ENCODE data around the gene NAP1L5. TPM values are rescaled to one million over a fixed set of nuclear protein-coding genes. Genes with fewer than 3 reads are reported as not detected.

NAP1L5 gene
- total and polyA plus RNA-seq, 2 experiments from 2014 or later, result 2.0 to 2.4 TPM

DNA sequence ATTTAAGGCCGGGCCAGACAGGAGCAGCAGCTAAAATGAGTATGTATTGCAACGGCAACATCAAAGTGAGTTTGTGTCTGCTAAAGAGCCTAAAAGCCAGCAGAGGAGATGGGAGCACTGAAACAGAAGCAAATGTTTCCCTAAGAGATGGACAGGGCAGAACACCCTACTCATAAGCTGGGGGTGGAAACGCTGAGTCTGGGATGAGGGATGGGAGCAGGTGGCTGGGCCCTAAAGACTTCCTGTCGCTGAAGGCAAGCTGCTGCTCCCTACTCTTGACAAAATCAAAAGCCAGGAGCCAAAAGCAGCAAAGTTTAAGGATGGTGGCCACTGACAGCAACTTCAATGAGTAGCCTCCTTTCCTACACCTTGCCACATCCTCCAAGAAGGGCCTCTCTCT, 40.6 kb upstream of the NAP1L5 start:
- DNase-seq (ENCODE audit: low spot score), result no peak
- no peak overlapping the region for H2AFZ ChIP-seq
- no peaks in the 10 kb centered on the region for H3K27me3 ChIP-seq (ENCODE audit: insufficient read depth)
- H3K4me3 ChIP-seq, result no peak overlapping the region
- TF ChIP-seq, protein P1, sequence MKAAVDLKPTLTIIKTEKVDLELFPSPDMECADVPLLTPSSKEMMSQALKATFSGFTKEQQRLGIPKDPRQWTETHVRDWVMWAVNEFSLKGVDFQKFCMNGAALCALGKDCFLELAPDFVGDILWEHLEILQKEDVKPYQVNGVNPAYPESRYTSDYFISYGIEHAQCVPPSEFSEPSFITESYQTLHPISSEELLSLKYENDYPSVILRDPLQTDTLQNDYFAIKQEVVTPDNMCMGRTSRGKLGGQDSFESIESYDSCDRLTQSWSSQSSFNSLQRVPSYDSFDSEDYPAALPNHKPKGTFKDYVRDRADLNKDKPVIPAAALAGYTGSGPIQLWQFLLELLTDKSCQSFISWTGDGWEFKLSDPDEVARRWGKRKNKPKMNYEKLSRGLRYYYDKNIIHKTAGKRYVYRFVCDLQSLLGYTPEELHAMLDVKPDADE (IDR thresholded peaks at IDR 0.05), result no peak
- TF ChIP-seq EZH2 (IDR thresholded peaks at IDR 0.05; ENCODE audit: low read depth, unreplicated experiment) (no peak), STAT1 (IDR thresholded peaks at IDR 0.05; ENCODE audit: unreplicated experiment) (no peak), ZNF331 (CRISPR knock-in tag; IDR thresholded peaks at IDR 0.05; ENCODE audit: low read depth) (no peak), CTCF (conservative IDR thresholded peaks at IDR 0.05; ENCODE audit: low read depth in 2 of 2) (no peak), CREB1 (CRISPR knock-in tag; IDR thresholded peaks at IDR 0.05; ENCODE audit: low read depth) (no peak), JUNB (IDR thresholded peaks at IDR 0.05; ENCODE audit: unreplicated experiment) (no peak), POLR2AphosphoS5 (IDR thresholded peaks at IDR 0.05; ENCODE audit: low read depth) (no peak), NANOG (IDR thresholded peaks at IDR 0.05; ENCODE audit: borderline replicate concordance) (no peak), ZNF114 (CRISPR knock-in tag; IDR thresholded peaks at IDR 0.05) (no peak), EZH2phosphoT487 (IDR thresholded peaks at IDR 0.05; ENCODE audit: unreplicated experiment) (no peak)
- TF ChIP-seq, protein P2, sequence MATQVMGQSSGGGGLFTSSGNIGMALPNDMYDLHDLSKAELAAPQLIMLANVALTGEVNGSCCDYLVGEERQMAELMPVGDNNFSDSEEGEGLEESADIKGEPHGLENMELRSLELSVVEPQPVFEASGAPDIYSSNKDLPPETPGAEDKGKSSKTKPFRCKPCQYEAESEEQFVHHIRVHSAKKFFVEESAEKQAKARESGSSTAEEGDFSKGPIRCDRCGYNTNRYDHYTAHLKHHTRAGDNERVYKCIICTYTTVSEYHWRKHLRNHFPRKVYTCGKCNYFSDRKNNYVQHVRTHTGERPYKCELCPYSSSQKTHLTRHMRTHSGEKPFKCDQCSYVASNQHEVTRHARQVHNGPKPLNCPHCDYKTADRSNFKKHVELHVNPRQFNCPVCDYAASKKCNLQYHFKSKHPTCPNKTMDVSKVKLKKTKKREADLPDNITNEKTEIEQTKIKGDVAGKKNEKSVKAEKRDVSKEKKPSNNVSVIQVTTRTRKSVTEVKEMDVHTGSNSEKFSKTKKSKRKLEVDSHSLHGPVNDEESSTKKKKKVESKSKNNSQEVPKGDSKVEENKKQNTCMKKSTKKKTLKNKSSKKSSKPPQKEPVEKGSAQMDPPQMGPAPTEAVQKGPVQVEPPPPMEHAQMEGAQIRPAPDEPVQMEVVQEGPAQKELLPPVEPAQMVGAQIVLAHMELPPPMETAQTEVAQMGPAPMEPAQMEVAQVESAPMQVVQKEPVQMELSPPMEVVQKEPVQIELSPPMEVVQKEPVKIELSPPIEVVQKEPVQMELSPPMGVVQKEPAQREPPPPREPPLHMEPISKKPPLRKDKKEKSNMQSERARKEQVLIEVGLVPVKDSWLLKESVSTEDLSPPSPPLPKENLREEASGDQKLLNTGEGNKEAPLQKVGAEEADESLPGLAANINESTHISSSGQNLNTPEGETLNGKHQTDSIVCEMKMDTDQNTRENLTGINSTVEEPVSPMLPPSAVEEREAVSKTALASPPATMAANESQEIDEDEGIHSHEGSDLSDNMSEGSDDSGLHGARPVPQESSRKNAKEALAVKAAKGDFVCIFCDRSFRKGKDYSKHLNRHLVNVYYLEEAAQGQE (IDR thresholded peaks at IDR 0.05; ENCODE audit: unreplicated experiment), result no peak
- TF ChIP-seq, protein P3, sequence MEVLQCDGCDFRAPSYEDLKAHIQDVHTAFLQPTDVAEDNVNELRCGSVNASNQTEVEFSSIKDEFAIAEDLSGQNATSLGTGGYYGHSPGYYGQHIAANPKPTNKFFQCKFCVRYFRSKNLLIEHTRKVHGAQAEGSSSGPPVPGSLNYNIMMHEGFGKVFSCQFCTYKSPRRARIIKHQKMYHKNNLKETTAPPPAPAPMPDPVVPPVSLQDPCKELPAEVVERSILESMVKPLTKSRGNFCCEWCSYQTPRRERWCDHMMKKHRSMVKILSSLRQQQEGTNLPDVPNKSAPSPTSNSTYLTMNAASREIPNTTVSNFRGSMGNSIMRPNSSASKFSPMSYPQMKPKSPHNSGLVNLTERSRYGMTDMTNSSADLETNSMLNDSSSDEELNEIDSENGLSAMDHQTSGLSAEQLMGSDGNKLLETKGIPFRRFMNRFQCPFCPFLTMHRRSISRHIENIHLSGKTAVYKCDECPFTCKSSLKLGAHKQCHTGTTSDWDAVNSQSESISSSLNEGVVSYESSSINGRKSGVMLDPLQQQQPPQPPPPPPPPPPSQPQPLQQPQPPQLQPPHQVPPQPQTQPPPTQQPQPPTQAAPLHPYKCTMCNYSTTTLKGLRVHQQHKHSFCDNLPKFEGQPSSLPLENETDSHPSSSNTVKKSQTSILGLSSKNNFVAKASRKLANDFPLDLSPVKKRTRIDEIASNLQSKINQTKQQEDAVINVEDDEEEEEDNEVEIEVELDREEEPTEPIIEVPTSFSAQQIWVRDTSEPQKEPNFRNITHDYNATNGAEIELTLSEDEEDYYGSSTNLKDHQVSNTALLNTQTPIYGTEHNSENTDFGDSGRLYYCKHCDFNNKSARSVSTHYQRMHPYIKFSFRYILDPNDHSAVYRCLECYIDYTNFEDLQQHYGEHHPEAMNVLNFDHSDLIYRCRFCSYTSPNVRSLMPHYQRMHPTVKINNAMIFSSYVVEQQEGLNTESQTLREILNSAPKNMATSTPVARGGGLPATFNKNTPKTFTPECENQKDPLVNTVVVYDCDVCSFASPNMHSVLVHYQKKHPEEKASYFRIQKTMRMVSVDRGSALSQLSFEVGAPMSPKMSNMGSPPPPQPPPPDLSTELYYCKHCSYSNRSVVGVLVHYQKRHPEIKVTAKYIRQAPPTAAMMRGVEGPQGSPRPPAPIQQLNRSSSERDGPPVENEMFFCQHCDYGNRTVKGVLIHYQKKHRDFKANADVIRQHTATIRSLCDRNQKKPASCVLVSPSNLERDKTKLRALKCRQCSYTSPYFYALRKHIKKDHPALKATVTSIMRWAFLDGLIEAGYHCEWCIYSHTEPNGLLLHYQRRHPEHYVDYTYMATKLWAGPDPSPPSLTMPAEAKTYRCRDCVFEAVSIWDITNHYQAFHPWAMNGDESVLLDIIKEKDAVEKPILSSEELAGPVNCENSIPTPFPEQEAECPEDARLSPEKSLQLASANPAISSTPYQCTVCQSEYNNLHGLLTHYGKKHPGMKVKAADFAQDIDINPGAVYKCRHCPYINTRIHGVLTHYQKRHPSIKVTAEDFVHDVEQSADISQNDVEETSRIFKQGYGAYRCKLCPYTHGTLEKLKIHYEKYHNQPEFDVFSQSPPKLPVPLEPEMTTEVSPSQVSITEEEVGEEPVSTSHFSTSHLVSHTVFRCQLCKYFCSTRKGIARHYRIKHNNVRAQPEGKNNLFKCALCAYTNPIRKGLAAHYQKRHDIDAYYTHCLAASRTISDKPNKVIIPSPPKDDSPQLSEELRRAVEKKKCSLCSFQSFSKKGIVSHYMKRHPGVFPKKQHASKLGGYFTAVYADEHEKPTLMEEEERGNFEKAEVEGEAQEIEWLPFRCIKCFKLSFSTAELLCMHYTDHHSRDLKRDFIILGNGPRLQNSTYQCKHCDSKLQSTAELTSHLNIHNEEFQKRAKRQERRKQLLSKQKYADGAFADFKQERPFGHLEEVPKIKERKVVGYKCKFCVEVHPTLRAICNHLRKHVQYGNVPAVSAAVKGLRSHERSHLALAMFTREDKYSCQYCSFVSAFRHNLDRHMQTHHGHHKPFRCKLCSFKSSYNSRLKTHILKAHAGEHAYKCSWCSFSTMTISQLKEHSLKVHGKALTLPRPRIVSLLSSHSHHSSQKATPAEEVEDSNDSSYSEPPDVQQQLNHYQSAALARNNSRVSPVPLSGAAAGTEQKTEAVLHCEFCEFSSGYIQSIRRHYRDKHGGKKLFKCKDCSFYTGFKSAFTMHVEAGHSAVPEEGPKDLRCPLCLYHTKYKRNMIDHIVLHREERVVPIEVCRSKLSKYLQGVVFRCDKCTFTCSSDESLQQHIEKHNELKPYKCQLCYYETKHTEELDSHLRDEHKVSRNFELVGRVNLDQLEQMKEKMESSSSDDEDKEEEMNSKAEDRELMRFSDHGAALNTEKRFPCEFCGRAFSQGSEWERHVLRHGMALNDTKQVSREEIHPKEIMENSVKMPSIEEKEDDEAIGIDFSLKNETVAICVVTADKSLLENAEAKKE (CRISPR knock-in tag; IDR thresholded peaks at IDR 0.05), result no peak
- no peaks in the 10 kb centered on the region for H3K79me2 ChIP-seq (replicated peaks; ENCODE audit: insufficient read depth)
- H3K9me2 ChIP-seq (ENCODE audit: insufficient read depth), result no peaks in the 10 kb centered on the region; the same call in 1 of the 2 replicates
- H4K20me1 ChIP-seq (replicated peaks; ENCODE audit: insufficient read depth), result no peaks in the 10 kb centered on the region
- H3K4me1 ChIP-seq (ENCODE audit: insufficient read depth), result peaks cover 30% of the 10 kb centered on the region
- Mint-ChIP-seq H3K9me3 (no peaks in the 10 kb centered on the region; the same call in 2 of the 3 replicates), H3K36me3 (ENCODE audit: low read depth) (peaks cover 4% of the 10 kb centered on the region; the same call in 1 of the 3 replicates), H3K4me1 (peaks cover 38% of the 10 kb centered on the region), H3K27me3 (ENCODE audit: insufficient read depth, low read depth, poor library complexity) (peaks cover 6% of the 10 kb centered on the region), H3K4me3 (no peak overlapping the region), H3K27ac (no peak overlapping the region)
- H3F3A ChIP-seq (replicated peaks; ENCODE audit: low read depth), result no peaks in the 10 kb centered on the region
- H3K4me2 ChIP-seq, result peak overlapping the region; percentile 41; the same call in 1 of the 2 replicates
- ATAC-seq, result no peak
- H3K36me3 ChIP-seq (ENCODE audit: insufficient read depth), result no peaks in the 10 kb centered on the region
- H3K27ac ChIP-seq (ENCODE audit: low read depth), result peak overlapping the region; percentile 88

All from GM23338 (cell line).